Activated T-cell treated with anti-CD3 and anti-CD28 coated beads for 1 hour (primary cell): Measurements from ENCODE around the gene FAM107B.

Source experiments
- DNase-seq: peaks from one replicate; pipeline ENCODE4 v3.0.0-alpha.2; 2020; ENCODE audit warnings: low read depth

FAM107B gene

GRCh38 chr10:14533295-14533694 lies 241.4 kb downstream of the FAM107B start:
- no peak for DNase-seq

GRCh38 chr10:14532473-14533251 lies 242.0 kb downstream of the FAM107B start:
- no peak for DNase-seq

GRCh38 chr10:14531974-14532373 lies 242.7 kb downstream of the FAM107B start:
- no peak for DNase-seq

- no peak for DNase-seq
These were observed 244.2 kb downstream of the FAM107B start for GRCh38 chr10:14530465-14530864.

GRCh38 chr10:14529351-14529750 lies 245.3 kb downstream of the FAM107B start:
- no peak for DNase-seq

- DNase-seq: no peak
These were observed 246.2 kb downstream of the FAM107B start for GRCh38 chr10:14528450-14528849.

GRCh38 chr10:14527915-14528314 lies 246.8 kb downstream of the FAM107B start:
- no peak for DNase-seq

GRCh38 chr10:14527134-14527844 lies 247.4 kb downstream of the FAM107B start:
- DNase-seq: no peak

- DNase-seq: no peak
These were observed 248.4 kb downstream of the FAM107B start for GRCh38 chr10:14526326-14526725.

GRCh38 chr10:14524691-14525324 lies 249.9 kb downstream of the FAM107B start:
- no peak for DNase-seq

GRCh38 chr10:14523286-14523685 lies 251.4 kb downstream of the FAM107B start:
- no peak for DNase-seq

- no peak for DNase-seq
These were observed 254.9 kb downstream of the FAM107B start for GRCh38 chr10:14519785-14520184.

GRCh38 chr10:14518149-14518548 lies 256.5 kb downstream of the FAM107B start:
- no peak for DNase-seq

GRCh38 chr10:14513123-14513522 lies 261.6 kb downstream of the FAM107B start:
- no peak for DNase-seq

- DNase-seq: no peak
These were observed 264.4 kb downstream of the FAM107B start for GRCh38 chr10:14510346-14510745.

- no peak for DNase-seq
These were observed 266.0 kb downstream of the FAM107B start for GRCh38 chr10:14508725-14509124.

GRCh38 chr10:14507781-14508180 lies 266.9 kb downstream of the FAM107B start:
- no peak for DNase-seq

GRCh38 chr10:14507176-14507575 lies 267.5 kb downstream of the FAM107B start:
- DNase-seq: no peak

- no peak for DNase-seq
These were observed 272.3 kb downstream of the FAM107B start for GRCh38 chr10:14502431-14502830.

GRCh38 chr10:14500172-14500765 lies 274.4 kb downstream of the FAM107B start:
- no peak for DNase-seq

- DNase-seq: no peak
These were observed 275.1 kb downstream of the FAM107B start for GRCh38 chr10:14499601-14499904.

GRCh38 chr10:14498326-14498725 lies 276.4 kb downstream of the FAM107B start:
- DNase-seq: no peak

GRCh38 chr10:14491811-14492210 lies 282.9 kb downstream of the FAM107B start:
- DNase-seq: no peak
